Naive thymus-derived CD4-positive, alpha-beta T cell (primary cell): Measurements from ENCODE around the gene SLC16A5. TPM values are rescaled to one million over a fixed set of nuclear protein-coding genes. Genes with fewer than 3 reads are reported as not detected.

Experiments used
- ATAC-seq: fragments of 150-1000 bp; cut with Tn5 transposase; 2 replicates; pipeline ENCODE4 v1.10.0; 2021; ENCODE audit warnings: mild to moderate bottlenecking, moderate library complexity
- CTCF ChIA-PET: fragments of 350-600 bp; sonication (Branson Sonifier 250); formaldehyde crosslinking; loops from one replicate; lab custom pipeline; 2021; ENCODE audit warnings: antibody characterized with exemption; lab: Charles Lee
- POLR2A ChIA-PET: fragments of 350-600 bp; sonication (Branson Sonifier 250); formaldehyde crosslinking; loops from one replicate; lab custom pipeline; 2021; ENCODE audit warnings: antibody characterized with exemption, inconsistent platforms; lab: Charles Lee
- DNase-seq, 9 donors: peaks; one replicate each; pipeline versions ENCODE4 v3.0.0 to v3.0.0-alpha.2; 2020 to 2022; ENCODE audit warnings: mixed read lengths in 1 of 9
- H3K27ac ChIP-seq: one replicate; pipeline ENCODE4 v1.7.0; 2013; ENCODE audit warnings: mild to moderate bottlenecking, low read depth, low read length, moderate library complexity
- H3K27me3 ChIP-seq, 2 donors: one replicate each; pipeline ENCODE4 v1.7.0; 2013; ENCODE audit warnings: low read length in 2 of 2, mild to moderate bottlenecking in 2 of 2, moderate library complexity in 2 of 2; ENCODE audit not compliant: control insufficient read depth in 2 of 2, insufficient read depth in 2 of 2
- H3K36me3 ChIP-seq, 3 experiments: 1 replicate in 2 of 3; 2 replicates in 1 of 3; pipeline ENCODE4 v1.7.0; 2013; ENCODE audit warnings: low read length in 3 of 3, mild to moderate bottlenecking in 3 of 3, moderate library complexity in 1 of 3; ENCODE audit not compliant: insufficient read depth in 3 of 3, control insufficient read depth in 2 of 3
- H3K4me1 ChIP-seq, 2 donors: one replicate each; pipeline ENCODE4 v1.7.0; 2013; ENCODE audit warnings: low read length in 2 of 2, mild to moderate bottlenecking in 2 of 2, moderate library complexity in 1 of 2; ENCODE audit not compliant: control insufficient read depth in 2 of 2, insufficient read depth in 2 of 2
- H3K4me3 ChIP-seq: 2 replicates; pipeline ENCODE4 v1.7.0; 2013; ENCODE audit warnings: mild to moderate bottlenecking, low read length
- H3K9me3 ChIP-seq, 3 experiments: 1 replicate in 2 of 3; 2 replicates in 1 of 3; pipeline ENCODE4 v1.7.0; 2013; ENCODE audit warnings: low read length in 3 of 3; ENCODE audit not compliant: control insufficient read depth in 2 of 3
- H3K27ac Mint-ChIP-seq, 9 donors: one replicate each; pipeline ENCODE4 v1.8.0; 2020 to 2022; ENCODE audit warnings: mixed read lengths in 9 of 9, mild to moderate bottlenecking in 8 of 9, moderate library complexity in 5 of 9, inconsistent platforms in 2 of 9
- H3K27me3 Mint-ChIP-seq, 5 donors: one replicate each; pipeline ENCODE4 v1.8.0; 2021 to 2022; ENCODE audit warnings: mixed read lengths in 5 of 5, mild to moderate bottlenecking in 1 of 5
- H3K36me3 Mint-ChIP-seq, 5 donors: one replicate each; pipeline ENCODE4 v1.8.0; 2020 to 2022; ENCODE audit warnings: mixed read lengths in 5 of 5, mild to moderate bottlenecking in 3 of 5, inconsistent platforms in 1 of 5
- H3K4me1 Mint-ChIP-seq, 7 donors: one replicate each; pipeline ENCODE4 v1.8.0; 2020 to 2022; ENCODE audit warnings: mixed read lengths in 7 of 7, mild to moderate bottlenecking in 3 of 7, inconsistent platforms in 1 of 7
- H3K4me3 Mint-ChIP-seq, 10 donors: one replicate each; pipeline ENCODE4 v1.8.0; 2020 to 2022; ENCODE audit warnings: mild to moderate bottlenecking in 10 of 10, mixed read lengths in 10 of 10, moderate library complexity in 6 of 10, inconsistent platforms in 2 of 10
- H3K9me3 Mint-ChIP-seq, 11 donors: one replicate each; pipeline ENCODE4 v1.8.0; 2020 to 2022; ENCODE audit warnings: mixed read lengths in 11 of 11, mild to moderate bottlenecking in 4 of 11, inconsistent platforms in 1 of 11, moderate library complexity in 1 of 11
- intact Hi-C, 2 donors: fragments of 100-400 bp; cut with micrococcal nuclease; formaldehyde crosslinking; loops; one replicate each; pipeline ENCODE4 v1.15.1; 2023
- polyA plus RNA-seq, 2 donors: library from polyadenylated mRNA; unstranded; fragments of 300-500 nt; fragmentation: Illumina TruSeq; gene quantifications; one replicate each; pipeline ENCODE4 v1.2.3, GENCODE V29; 2021
- total RNA-seq, 6 experiments: library from RNA in 5 of 6; stranded (reverse) in 5 of 6; gene quantifications; 1 replicate in 5 of 6; 2 replicates in 1 of 6; pipeline ENCODE4 v1.2.3 and lab custom pipeline; 2021 to 2026

SLC16A5 gene
- total and polyA plus RNA-seq, 7 experiments from 2014 or later = 5.9 to 26.3 (median 19.2) TPM

DNA sequence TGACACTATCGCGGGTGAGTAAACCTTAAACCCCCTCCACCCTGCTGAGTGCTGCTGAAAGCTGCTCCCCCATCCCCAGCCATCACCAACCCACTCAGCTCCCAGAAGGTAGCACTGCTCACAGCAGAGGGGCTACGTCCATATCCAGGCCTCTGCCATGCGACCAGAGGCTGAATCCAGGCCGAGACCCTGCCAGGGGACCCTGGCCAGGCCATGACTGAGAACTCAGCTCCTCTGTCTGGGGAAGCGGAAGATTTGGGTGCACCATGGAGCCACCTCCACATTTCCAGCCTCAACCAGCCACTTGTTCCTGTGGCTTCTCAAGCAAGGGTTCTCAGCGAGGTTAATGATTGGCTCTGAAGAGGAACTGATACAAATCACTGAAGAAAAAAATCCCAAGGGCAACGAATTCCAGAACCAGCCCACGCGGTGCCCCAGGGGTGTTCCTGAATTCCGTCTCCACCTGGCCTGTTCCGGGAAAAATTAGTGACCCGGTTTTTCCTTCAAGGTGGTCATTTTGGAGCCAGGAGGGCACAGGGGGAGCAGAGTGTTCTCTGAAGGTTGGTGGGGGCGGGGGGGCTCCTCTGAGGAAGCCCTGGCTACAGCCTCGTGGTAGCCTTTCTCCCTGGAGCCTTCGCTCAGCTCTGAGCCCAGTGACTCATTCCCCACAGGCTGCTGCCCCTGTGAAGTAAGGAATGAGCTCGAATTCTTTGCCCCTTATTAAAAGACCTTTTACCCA, 9.3 kb upstream of the SLC16A5 start:
- ATAC-seq (no peak), DNase-seq (no peak)
- POLR2A ChIA-PET = interaction anchor here (0.5 to 1.3 kb wide), 6 partner anchors 9 to 59 kb away, joined by 3 to 5 read pairs (median 4); partner anchors contain the start of genes ARMC7 and SLC16A5
- Histone ChIP-seq H3K4me1 (peaks cover 0 to 14% of the 10 kb centered on the region in 2 donors), H3K27me3 (no peaks in the 10 kb centered on the region), H3K4me3 (no peak overlapping the region), H3K9me3 (no peaks in the 10 kb centered on the region), H3K27ac (no peak overlapping the region), H3K36me3 (no peaks in the 10 kb centered on the region)
- Mint-ChIP-seq H3K36me3 (no peaks in the 10 kb centered on the region), H3K27me3 (peaks cover 0 to 3% (median 0%) of the 10 kb centered on the region in 5 donors), H3K9me3 (no peaks in the 10 kb centered on the region), H3K27ac (peak overlapping the region in 5 of 9 donors; percentile 39 to 78 (median 43)), H3K4me1 (peaks cover 5 to 21% (median 9%) of the 10 kb centered on the region in 7 donors), H3K4me3 (peak overlapping the region in 5 of 10 donors; percentile 14 to 77 (median 74))
- CTCF ChIA-PET = interaction anchor here (1.4 kb wide), 1 partner anchor 12 kb away, joined by 4 read pairs; no protein-coding TSS in a partner anchor
- intact Hi-C loops = no loop called here

DNA sequence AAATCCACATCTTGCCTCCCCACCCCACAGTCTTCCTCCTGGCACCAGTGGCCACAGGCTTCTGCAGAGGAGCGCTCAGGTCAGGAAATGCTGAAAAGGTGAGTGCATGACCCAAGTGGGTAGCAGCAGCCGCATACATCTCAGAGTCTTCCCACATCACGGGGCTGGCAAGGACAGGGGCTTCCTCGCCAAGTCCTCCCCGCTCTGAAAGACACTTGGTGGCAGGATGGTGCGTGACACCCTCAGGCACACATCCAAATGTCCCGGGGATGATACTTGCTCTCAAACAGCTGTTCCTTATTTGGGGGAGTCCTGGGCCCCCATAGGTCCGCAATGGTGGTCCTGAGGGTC, 8.8 kb upstream of the SLC16A5 start:
- Mint-ChIP-seq H3K4me1 (peaks cover 10 to 24% (median 13%) of the 10 kb centered on the region in 7 donors), H3K36me3 (no peaks in the 10 kb centered on the region), H3K9me3 (no peaks in the 10 kb centered on the region), H3K4me3 (no peak overlapping the region), H3K27ac (peak overlapping the region in 2 of 9 donors; percentile 25 to 38), H3K27me3 (peaks cover 0 to 3% (median 0%) of the 10 kb centered on the region in 5 donors)
- Histone ChIP-seq H3K4me1 (peaks cover 0 to 18% of the 10 kb centered on the region in 2 donors), H3K9me3 (no peaks in the 10 kb centered on the region), H3K27me3 (no peaks in the 10 kb centered on the region), H3K36me3 (no peaks in the 10 kb centered on the region), H3K27ac (no peak overlapping the region), H3K4me3 (no peak overlapping the region)
- ATAC-seq = no peak
- ChIA-PET POLR2A (interaction anchor here (0.5 to 1.2 kb wide), 2 partner anchors 9 to 59 kb away, joined by 3 to 5 read pairs; partner anchors contain the start of gene SLC16A5), CTCF (interaction anchor here (1.4 kb wide), 1 partner anchor 12 kb away, joined by 4 read pairs; no protein-coding TSS in a partner anchor)
- intact Hi-C loops = no loop called here
- no peak for DNase-seq

DNA sequence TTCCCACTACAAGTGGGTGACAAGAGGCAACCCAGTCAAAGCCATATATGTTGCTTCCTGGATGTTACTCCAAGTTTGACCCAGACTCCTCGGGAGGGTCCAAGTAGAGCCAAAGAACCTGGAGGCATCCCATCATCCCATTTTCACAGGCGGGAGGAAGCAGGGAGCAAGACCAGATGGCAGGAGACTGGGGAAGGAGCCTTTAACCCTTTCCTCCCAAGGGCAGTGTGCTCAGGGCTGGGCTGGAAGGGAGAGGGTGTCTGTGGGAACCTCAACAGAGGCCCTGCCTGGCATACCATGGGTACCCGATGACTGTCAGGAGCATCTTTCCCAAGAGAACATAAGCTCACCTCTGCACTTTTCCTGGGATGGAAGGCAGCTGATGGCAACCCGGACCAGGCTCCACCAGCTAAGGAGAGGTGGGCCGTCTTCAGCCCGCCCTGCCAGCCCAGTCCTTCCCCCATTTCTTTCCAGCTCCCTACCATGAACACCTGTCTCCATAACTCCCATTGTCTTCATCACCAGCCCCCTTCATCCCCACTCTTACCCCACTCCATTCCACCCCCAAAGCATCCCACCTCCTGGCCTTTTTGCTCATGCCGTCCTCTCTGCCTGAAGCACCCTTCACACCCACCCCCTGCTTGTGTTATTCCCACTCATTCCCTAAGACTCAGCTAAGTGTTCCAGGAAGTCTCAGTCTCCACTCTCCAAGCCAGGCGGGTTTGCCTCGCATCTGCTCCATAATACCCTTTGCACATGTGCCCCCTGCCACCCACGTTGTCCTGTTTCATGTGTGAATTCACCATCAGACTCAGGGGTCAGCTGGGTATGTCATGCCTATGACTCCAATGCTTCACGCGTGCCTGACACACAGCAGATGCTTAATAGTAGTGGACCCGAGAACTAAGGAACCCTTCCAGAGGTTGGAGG, 5.9 kb upstream of the SLC16A5 start:
- no peak for ATAC-seq
- Histone ChIP-seq H3K27ac (no peak overlapping the region), H3K27me3 (no peaks in the 10 kb centered on the region), H3K4me1 (peaks cover 0 to 23% of the 10 kb centered on the region in 2 donors), H3K36me3 (no peaks in the 10 kb centered on the region), H3K9me3 (no peaks in the 10 kb centered on the region), H3K4me3 (no peak overlapping the region)
- intact Hi-C loops = no loop called here
- Mint-ChIP-seq H3K4me3 (no peak overlapping the region), H3K27ac (peak overlapping the region in 4 of 9 donors; percentile 33 to 77 (median 66)), H3K9me3 (peaks cover 0 to 2% (median 0%) of the 10 kb centered on the region in 11 donors), H3K36me3 (no peaks in the 10 kb centered on the region), H3K4me1 (peaks cover 19 to 34% (median 28%) of the 10 kb centered on the region in 7 donors), H3K27me3 (peaks cover 0 to 3% (median 0%) of the 10 kb centered on the region in 5 donors)
- DNase-seq = no peak
- POLR2A ChIA-PET = interaction anchor here (0.9 to 1.2 kb wide), 4 partner anchors 9 to 26 kb away, joined by 3 to 4 read pairs (median 3); no protein-coding TSS in a partner anchor
- CTCF ChIA-PET = interaction anchor here (0.6 to 1.6 kb wide), 4 partner anchors 11 to 120 kb away, joined by 3 to 8 read pairs (median 4); no protein-coding TSS in a partner anchor

DNA sequence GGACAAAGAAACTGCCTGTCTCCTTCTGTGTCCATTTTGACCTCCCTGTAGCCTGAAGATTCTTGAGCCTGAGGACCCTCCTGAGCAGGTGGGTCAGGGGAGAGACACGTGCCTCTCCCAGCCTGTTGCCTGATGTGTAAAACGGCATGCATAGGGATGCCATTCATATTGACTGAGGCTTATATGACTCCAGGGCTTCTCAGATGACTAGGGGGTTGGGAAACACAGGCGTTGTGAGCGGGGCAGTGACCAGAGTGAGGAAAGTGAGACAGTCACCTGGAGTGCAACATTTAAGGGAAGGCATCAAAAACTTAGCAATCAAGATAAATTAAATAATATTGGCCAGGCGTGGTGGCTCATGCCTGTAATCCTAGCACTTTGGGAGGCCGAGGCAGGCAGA, 5.1 kb upstream of the SLC16A5 start:
- Mint-ChIP-seq H3K4me1 (peaks cover 22 to 36% (median 33%) of the 10 kb centered on the region in 7 donors), H3K4me3 (peak overlapping the region in 1 of 10 donors; percentile 20)
- CTCF ChIA-PET = interaction anchor here (1.6 kb wide), 1 partner anchor 119 kb away, joined by 3 read pairs; no protein-coding TSS in a partner anchor

DNA sequence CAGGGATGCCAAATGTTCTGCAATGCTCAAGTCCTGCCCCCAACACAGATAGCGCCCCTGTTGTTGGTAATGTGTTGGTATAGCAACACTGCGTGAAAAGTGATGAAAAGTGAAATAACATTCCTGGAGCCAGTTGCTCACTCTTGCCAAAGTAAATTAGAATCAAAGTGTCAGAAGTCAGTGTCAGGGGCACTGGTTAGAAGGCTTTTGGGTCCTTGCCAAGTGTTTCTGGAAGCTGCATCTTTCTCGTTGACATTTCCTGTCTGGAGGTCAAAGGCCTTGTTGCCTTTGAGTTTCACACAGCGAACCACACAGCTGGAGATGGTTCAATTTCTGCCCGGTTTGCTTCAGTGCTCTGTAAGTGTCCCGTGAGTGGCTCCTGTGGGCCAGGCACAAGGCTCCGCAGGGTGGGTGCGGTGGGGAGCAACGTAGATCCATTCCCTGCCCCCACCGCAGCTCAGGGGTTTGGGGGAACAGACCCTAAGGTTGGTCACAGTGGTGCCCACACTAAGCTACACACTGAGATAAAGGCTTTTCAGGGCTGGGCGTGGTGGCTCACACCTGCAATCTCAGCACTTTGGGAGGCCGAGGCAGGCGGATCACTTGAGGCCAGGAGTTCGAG, 3.6 kb upstream of the SLC16A5 start:
- H3K4me1 ChIP-seq = peaks cover 6 to 25% of the 10 kb centered on the region in 2 donors
- Mint-ChIP-seq H3K4me1 (peaks cover 29 to 45% (median 38%) of the 10 kb centered on the region in 7 donors), H3K4me3 (peak overlapping the region in 9 of 10 donors; percentile 3 to 63 (median 48)), H3K36me3 (no peaks in the 10 kb centered on the region), H3K9me3 (peaks cover 0 to 2% (median 0%) of the 10 kb centered on the region in 11 donors), H3K27me3 (peaks cover 0 to 3% (median 0%) of the 10 kb centered on the region in 5 donors), H3K27ac (peak overlapping the region; percentile 7 to 87 (median 85))
- H3K36me3 ChIP-seq = no peaks in the 10 kb centered on the region
- ChIA-PET CTCF (interaction anchor here (1.8 kb wide), 1 partner anchor 30 kb away, joined by 5 read pairs; no protein-coding TSS in a partner anchor), POLR2A (interaction anchor here (0.8 to 1.9 kb wide), 6 partner anchors 16 to 72 kb away, joined by 3 to 4 read pairs (median 3); partner anchors contain the start of genes ARMC7 and MRPL58)
- H3K27me3 ChIP-seq = no peaks in the 10 kb centered on the region
- peak in 7 of 9 donors; percentile 54 to 79 (median 70) for DNase-seq
- no peak for ATAC-seq
- H3K4me3 ChIP-seq = no peak overlapping the region
- H3K9me3 ChIP-seq = no peaks in the 10 kb centered on the region
- intact Hi-C loops = no loop called here
- H3K27ac ChIP-seq = peak overlapping the region; percentile 45

More for the DNA sequence above, 5.1 kb upstream of the SLC16A5 start:
- peaks cover 0 to 2% (median 0%) of the 10 kb centered on the region in 11 donors for H3K9me3 Mint-ChIP-seq
- H3K4me1 ChIP-seq = peaks cover 0 to 24% of the 10 kb centered on the region in 2 donors
- H3K27ac Mint-ChIP-seq = peak overlapping the region in 4 of 9 donors; percentile 42 to 79 (median 74)
- no peak overlapping the region for H3K27ac ChIP-seq
- POLR2A ChIA-PET = interaction anchor here (1.1 to 1.2 kb wide), 2 partner anchors 11 to 25 kb away, joined by 3 read pairs; no protein-coding TSS in a partner anchor
- H3K36me3 ChIP-seq = no peaks in the 10 kb centered on the region
- H3K27me3 ChIP-seq = no peaks in the 10 kb centered on the region
- H3K4me3 ChIP-seq = no peak overlapping the region
- no peak for ATAC-seq
- no peak for DNase-seq
- no peaks in the 10 kb centered on the region for H3K36me3 Mint-ChIP-seq
- H3K9me3 ChIP-seq = no peaks in the 10 kb centered on the region
- intact Hi-C loops = no loop called here
- peaks cover 0 to 3% (median 0%) of the 10 kb centered on the region in 5 donors for H3K27me3 Mint-ChIP-seq
